Prostate gland (tissue), 2 donors: ENCODE measurements around the gene VAV2.

ENCODE experiments used
- POLR2AphosphoS5 ChIP-seq: sonication (generic); formaldehyde crosslinking; IDR thresholded peaks from one replicate; pipeline ENCODE4 v1.6.1; 2017; ENCODE audit warnings: antibody characterized with exemption
- TF ChIP-seq, protein P1 (sequence below), 4 experiments: fragments of 200-600 bp in 2 of 4; fragments of 450-650 bp in 2 of 4; sonication (generic) in 2 of 4; IDR thresholded peaks; 1 replicate in 3 of 4; 2 replicates in 1 of 4; pipeline ENCODE4 v1.5.1; 2016 to 2019; ENCODE audit warnings: antibody characterized with exemption in 4 of 4, mild to moderate bottlenecking in 2 of 4, moderate library complexity in 2 of 4

DNA sequence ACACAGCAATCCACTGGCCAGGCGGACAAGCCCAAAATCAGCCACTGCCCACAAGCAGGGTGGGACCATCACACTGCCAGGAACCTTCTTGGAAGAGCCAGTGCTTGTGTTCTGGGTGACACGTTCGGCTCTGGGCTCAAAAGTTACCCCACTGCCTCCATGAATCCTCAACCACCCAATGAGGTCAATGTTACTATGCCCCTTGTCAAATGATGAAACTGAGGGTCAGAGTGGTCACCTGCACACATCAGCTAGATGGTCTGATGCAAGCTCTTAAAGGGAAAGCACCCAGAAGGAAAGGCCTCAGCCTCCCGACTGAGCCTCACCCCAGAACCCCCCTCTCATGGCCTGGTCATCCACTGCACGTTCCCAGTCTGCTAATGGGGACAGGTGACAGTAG, 114.8 kb downstream of the VAV2 start:
- TF ChIP-seq, protein P1, sequence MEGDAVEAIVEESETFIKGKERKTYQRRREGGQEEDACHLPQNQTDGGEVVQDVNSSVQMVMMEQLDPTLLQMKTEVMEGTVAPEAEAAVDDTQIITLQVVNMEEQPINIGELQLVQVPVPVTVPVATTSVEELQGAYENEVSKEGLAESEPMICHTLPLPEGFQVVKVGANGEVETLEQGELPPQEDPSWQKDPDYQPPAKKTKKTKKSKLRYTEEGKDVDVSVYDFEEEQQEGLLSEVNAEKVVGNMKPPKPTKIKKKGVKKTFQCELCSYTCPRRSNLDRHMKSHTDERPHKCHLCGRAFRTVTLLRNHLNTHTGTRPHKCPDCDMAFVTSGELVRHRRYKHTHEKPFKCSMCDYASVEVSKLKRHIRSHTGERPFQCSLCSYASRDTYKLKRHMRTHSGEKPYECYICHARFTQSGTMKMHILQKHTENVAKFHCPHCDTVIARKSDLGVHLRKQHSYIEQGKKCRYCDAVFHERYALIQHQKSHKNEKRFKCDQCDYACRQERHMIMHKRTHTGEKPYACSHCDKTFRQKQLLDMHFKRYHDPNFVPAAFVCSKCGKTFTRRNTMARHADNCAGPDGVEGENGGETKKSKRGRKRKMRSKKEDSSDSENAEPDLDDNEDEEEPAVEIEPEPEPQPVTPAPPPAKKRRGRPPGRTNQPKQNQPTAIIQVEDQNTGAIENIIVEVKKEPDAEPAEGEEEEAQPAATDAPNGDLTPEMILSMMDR (IDR thresholded peaks at IDR 0.05): no peak
- no peak for TF ChIP-seq POLR2AphosphoS5
